Stomach (tissue), 9 donors: ENCODE data around the gene TBC1D10A. TPM values are rescaled to one million over a fixed set of nuclear protein-coding genes. Genes with fewer than 3 reads are reported as not detected.

ENCODE experiments used
- DNase-seq, 2 donors: peaks; one replicate each; pipeline versions ENCODE4 v3.0.0 to v3.0.0-alpha.2; 2013 to 2019
- H3K27ac ChIP-seq, 5 donors: fragments of 200-600 bp in 4 of 5; sonication (generic) in 4 of 5; one replicate each; pipeline ENCODE4 v1.5.1; 2013 to 2019; ENCODE audit warnings: mild to moderate bottlenecking in 1 of 5, moderate library complexity in 1 of 5
- H3K27me3 ChIP-seq, 3 donors: fragments of 200-600 bp; sonication (generic); one replicate each; pipeline ENCODE4 v1.5.1; 2017 to 2019; ENCODE audit warnings: mixed run types in 1 of 3
- H3K36me3 ChIP-seq, 4 donors: fragments of 200-600 bp; sonication (generic); 1 replicate in 3 of 4; 2 replicates in 1 of 4; pipeline ENCODE4 v1.5.1; 2016 to 2019
- H3K4me1 ChIP-seq, 4 donors: fragments of 200-600 bp; sonication (generic); one replicate each; pipeline ENCODE4 v1.5.1; 2016 to 2019
- H3K4me3 ChIP-seq, 4 donors: fragments of 200-600 bp; sonication (generic) in 3 of 4; one replicate each; pipeline ENCODE4 v1.5.1; 2016 to 2019; ENCODE audit warnings: mild to moderate bottlenecking in 1 of 4
- H3K9me3 ChIP-seq, 4 donors: fragments of 200-600 bp; sonication (generic); one replicate each; pipeline ENCODE4 v1.5.1; 2016 to 2019
- CTCF ChIP-seq, 7 experiments: fragments of 450-650 bp in 4 of 7; fragments of 200-600 bp in 3 of 7; sonication (generic) in 3 of 7; IDR thresholded peaks; one replicate each; pipeline ENCODE4 v1.5.1; 2016 to 2019; ENCODE audit warnings: antibody characterized with exemption in 7 of 7, control low read depth in 2 of 7, mild to moderate bottlenecking in 1 of 7
- EP300 ChIP-seq: sonication (generic); formaldehyde crosslinking; IDR thresholded peaks from one replicate; pipeline ENCODE4 v1.6.1; 2017; ENCODE audit warnings: antibody characterized with exemption
- POLR2A ChIP-seq, 4 donors: fragments of 450-650 bp; IDR thresholded peaks; one replicate each; pipeline ENCODE4 v1.6.1; 2016; ENCODE audit warnings: antibody characterized with exemption in 4 of 4, control low read depth in 2 of 4, mild to moderate bottlenecking in 1 of 4, moderate library complexity in 1 of 4
- POLR2AphosphoS5 ChIP-seq, 3 donors: sonication (generic); formaldehyde crosslinking; IDR thresholded peaks; one replicate each; pipeline ENCODE4 v1.6.1; 2016; ENCODE audit warnings: antibody characterized with exemption in 3 of 3
- WGBS, 5 donors: extraction: QIAGEN DNeasy Blood & Tissue Kit in 3 of 5; methylation state at CpG; one replicate each; pipeline versions ENCODE4 v1.1.5 to v1.1.7; 2013 to 2018; 5-methylcytosine and 5-hydroxymethylcytosine counted together
- intact Hi-C: fragments of 100-400 bp; cut with DNase I; formaldehyde crosslinking; loops from one replicate; pipeline ENCODE4 v1.15.1; 2023; ENCODE audit warnings: low total_unique reads
- polyA plus RNA-seq, 3 donors: library from polyadenylated mRNA; stranded (reverse); fragments of 200-250 nt; gene quantifications; one replicate each; pipeline ENCODE4 v1.2.3, GENCODE V29; 2013
- total RNA-seq, 5 donors: library from RNA; depleted of rRNA; stranded (reverse); fragments of >200 nt; gene quantifications; one replicate each; pipeline versions ENCODE4 v1.1.0 to v1.2.3, GENCODE V29; 2014 to 2016
- donor health status: healthy with polysubstance abuse.
- donor health status: Bipolar disorder and iron deficiency.
- donor health status: healthy.

The TBC1D10A gene
- total and polyA plus RNA-seq, 8 donors: 2.2 to 24.5 (median 18.0) TPM

GRCh38 chr22:30372915-30373314, 46.2 kb upstream of the TBC1D10A start:
- H3K9me3 ChIP-seq: no peaks in the 10 kb centered on the region
- WGBS, 5 donors: 60 to 70% (median 68%) methylated on average over 5 to 8 of the region's 8 CpGs
- no peak overlapping the region for H3K4me3 ChIP-seq
- intact Hi-C loops: no loop called here
- no peak overlapping the region for H3K27ac ChIP-seq
- no peak for DNase-seq
- peaks cover 4 to 14% (median 12%) of the 10 kb centered on the region in 4 donors for H3K36me3 ChIP-seq
- H3K27me3 ChIP-seq: no peaks in the 10 kb centered on the region
- H3K4me1 ChIP-seq: peaks cover 0 to 4% (median 0%) of the 10 kb centered on the region in 4 donors
- TF ChIP-seq CTCF (IDR thresholded peaks at IDR 0.05): no peak
- TF ChIP-seq POLR2AphosphoS5 (IDR thresholded peaks at IDR 0.05): no peak

- intact Hi-C loops: no loop called here
- Histone ChIP-seq H3K9me3 (no peaks in the 10 kb centered on the region), H3K4me1 (peaks cover 0 to 4% (median 0%) of the 10 kb centered on the region in 4 donors), H3K27me3 (no peaks in the 10 kb centered on the region), H3K4me3 (no peak overlapping the region), H3K36me3 (peaks cover 0 to 5% (median 3%) of the 10 kb centered on the region in 4 donors), H3K27ac (no peak overlapping the region)
- TF ChIP-seq EP300: no peak
- DNase-seq: no peak
- WGBS, 5 donors: 71 to 89% (median 79%) methylated on average over 12 to 13 of the region's 13 CpGs
Observed at GRCh38 chr22:30371981-30372380, 45.2 kb upstream of the TBC1D10A start.

GRCh38 chr22:30371321-30371720, 44.6 kb upstream of the TBC1D10A start:
- 88 to 97% (median 91%) methylated on average over 1 to 9 of the region's 9 CpGs for WGBS, 5 donors
- no peak overlapping the region for H3K4me3 ChIP-seq
- H3K36me3 ChIP-seq: peaks cover 0 to 4% (median 2%) of the 10 kb centered on the region in 4 donors
- no peak overlapping the region for H3K27ac ChIP-seq
- intact Hi-C loops: no loop called here
- no peaks in the 10 kb centered on the region for H3K9me3 ChIP-seq
- DNase-seq: no peak
- peaks cover 0 to 4% (median 0%) of the 10 kb centered on the region in 4 donors for H3K4me1 ChIP-seq
- H3K27me3 ChIP-seq: no peaks in the 10 kb centered on the region
- TF ChIP-seq POLR2A (IDR thresholded peaks at IDR 0.05) (no peak), EP300 (no peak), POLR2AphosphoS5 (IDR thresholded peaks at IDR 0.05) (no peak)

GRCh38 chr22:30370641-30371230, 44.0 kb upstream of the TBC1D10A start:
- Histone ChIP-seq H3K9me3 (no peaks in the 10 kb centered on the region), H3K27me3 (no peaks in the 10 kb centered on the region), H3K36me3 (peaks cover 0 to 10% (median 7%) of the 10 kb centered on the region in 4 donors), H3K4me1 (peaks cover 0 to 4% (median 0%) of the 10 kb centered on the region in 4 donors), H3K27ac (no peak overlapping the region), H3K4me3 (no peak overlapping the region)
- intact Hi-C loops: no loop called here
- TF ChIP-seq POLR2AphosphoS5 (IDR thresholded peaks at IDR 0.05): no peak
- no peak for TF ChIP-seq CTCF (IDR thresholded peaks at IDR 0.05)
- no peak for TF ChIP-seq POLR2A (IDR thresholded peaks at IDR 0.05)
- no peak for TF ChIP-seq EP300
- 90 to 94% (median 92%) methylated on average over 16 to 19 of the region's 19 CpGs for WGBS, 5 donors
- DNase-seq: no peak

- H3K27me3 ChIP-seq: no peaks in the 10 kb centered on the region
- intact Hi-C loops: no loop called here
- no peak overlapping the region for H3K4me3 ChIP-seq
- TF ChIP-seq POLR2AphosphoS5 (IDR thresholded peaks at IDR 0.05) (no peak), CTCF (IDR thresholded peaks at IDR 0.05) (no peak), EP300 (no peak), POLR2A (IDR thresholded peaks at IDR 0.05) (no peak)
- no peaks in the 10 kb centered on the region for H3K9me3 ChIP-seq
- DNase-seq: no peak
- H3K4me1 ChIP-seq: peaks cover 0 to 4% (median 0%) of the 10 kb centered on the region in 4 donors
- 82 to 90% (median 85%) methylated on average over 8 to 9 of the region's 9 CpGs for WGBS, 5 donors
- peaks cover 0 to 12% (median 8%) of the 10 kb centered on the region in 4 donors for H3K36me3 ChIP-seq
- H3K27ac ChIP-seq: no peak overlapping the region
Observed at GRCh38 chr22:30368420-30368819, 41.7 kb upstream of the TBC1D10A start.
